Forelimb muscle (tissue), 1 donor: ENCODE measurements around the gene BSG. TPM values are rescaled to one million over a fixed set of nuclear protein-coding genes. Genes with fewer than 3 reads are reported as not detected.
"Not testable (repeated sequence)": the region's sequence is repeated elsewhere in the genome, so short reads cannot be mapped to it uniquely, and the experiment has no call there.

Experiments
- DNase-seq: peaks from one replicate; pipeline ENCODE4 v3.0.0-alpha.2; 2013; ENCODE audit warnings: low read depth
- polyA plus RNA-seq: library from polyadenylated mRNA; unstranded; fragments of 120-200 nt; gene quantifications from one replicate; pipeline ENCODE4 v1.2.1, GENCODE V29; 2013; ENCODE audit not compliant: insufficient read length

The BSG gene
- polyA plus RNA-seq, 1 donor = 210 TPM

DNA sequence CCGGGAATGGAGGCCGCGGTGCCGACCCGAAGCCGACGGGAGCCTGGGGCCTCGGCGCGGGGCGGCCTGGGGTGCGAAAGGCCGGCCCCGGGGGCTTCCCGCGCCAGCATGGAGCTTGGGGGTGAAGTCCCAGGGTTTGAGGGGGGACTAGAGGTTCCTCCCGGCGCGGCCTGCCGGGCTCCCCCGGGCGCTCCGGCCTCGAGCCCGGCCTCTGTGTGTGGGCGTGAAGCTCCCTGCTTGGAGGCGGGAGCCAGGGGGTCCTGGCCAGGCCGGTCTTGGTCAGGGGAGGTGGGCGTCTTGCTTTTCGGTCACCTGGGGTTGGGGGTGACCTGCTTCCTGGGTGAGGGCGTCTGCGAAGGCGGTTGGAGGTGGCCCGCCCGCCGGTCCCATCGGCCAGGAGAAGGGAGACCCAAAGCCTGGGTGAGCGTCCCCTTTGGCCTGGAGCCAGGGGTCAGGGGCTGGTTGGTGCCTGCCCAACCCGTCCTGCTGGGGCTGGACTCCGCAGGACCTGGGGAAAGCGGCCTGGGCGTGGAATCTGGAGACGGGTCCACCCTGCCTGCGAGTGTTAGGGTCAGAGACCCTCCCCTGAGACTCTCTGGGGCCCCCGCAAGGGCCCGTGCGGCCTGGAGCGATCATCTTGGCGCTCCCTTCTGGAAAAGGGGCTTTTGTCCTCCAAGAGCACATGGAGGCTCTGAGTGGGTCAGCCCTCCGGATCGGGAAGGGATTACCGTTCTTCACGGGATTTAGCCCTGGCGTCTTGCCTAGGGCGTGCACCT, 535 bp downstream of the BSG start:
- DNase-seq = no peak

DNA sequence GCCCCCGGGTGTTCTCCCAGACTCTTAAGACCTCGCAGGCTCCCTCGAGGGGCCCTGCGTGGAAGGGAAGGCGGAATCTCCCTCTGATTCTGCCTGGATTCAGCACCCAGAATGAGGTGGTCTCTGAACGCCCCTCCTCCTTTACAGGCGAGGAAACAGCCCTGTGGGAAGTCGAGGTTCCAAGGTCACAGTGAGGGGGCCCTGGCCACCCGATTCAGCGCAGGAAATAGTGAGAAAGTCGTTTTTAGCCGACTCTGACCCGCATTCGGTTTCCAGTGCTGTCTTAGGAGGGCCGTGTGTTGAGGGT, 1.1 kb downstream of the BSG start:
- no peak for DNase-seq

DNA sequence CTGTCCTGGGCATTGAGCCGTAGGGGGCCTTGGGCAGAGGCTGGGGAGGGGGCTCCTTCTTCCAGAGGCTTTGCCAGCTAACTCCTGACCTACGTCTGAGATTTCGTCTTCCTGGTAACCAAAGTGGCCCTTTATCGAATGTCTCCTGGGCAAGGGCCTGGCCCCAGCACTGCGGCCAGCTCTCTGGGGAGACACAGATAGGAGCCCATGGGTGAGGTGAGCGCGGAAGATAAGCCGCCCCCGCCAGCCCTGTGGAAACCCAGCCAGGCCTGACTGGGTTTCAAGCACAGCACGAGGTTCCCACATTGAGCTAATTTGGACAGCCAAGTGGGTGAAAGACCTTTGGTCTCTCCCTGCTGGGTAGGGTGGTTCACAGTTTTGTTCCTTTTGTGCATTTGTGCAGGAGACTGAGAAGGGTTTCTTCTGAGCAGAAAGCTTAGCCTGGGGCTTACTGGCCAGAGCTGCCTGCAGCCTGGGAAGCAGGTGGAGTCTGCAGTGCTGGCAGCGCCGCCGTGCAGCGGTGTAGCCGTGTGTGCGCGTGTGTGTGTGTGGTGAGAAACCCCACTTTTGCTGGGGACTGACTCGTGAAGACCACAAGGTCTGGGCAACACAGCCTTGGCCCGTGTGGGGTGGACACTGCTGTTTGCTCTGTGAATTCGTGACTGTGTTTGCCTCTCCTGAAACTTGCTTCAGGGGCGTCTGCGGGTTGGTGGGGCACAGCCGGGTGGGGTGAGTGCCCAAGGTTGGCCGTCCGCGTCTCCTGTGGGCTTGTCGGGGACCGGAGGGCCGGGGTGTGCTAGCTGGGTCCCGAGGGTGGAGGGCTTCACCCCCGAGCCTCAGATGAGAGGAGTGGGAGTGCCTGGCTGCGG, 2.5 kb downstream of the BSG start:
- DNase-seq = no peak

DNA sequence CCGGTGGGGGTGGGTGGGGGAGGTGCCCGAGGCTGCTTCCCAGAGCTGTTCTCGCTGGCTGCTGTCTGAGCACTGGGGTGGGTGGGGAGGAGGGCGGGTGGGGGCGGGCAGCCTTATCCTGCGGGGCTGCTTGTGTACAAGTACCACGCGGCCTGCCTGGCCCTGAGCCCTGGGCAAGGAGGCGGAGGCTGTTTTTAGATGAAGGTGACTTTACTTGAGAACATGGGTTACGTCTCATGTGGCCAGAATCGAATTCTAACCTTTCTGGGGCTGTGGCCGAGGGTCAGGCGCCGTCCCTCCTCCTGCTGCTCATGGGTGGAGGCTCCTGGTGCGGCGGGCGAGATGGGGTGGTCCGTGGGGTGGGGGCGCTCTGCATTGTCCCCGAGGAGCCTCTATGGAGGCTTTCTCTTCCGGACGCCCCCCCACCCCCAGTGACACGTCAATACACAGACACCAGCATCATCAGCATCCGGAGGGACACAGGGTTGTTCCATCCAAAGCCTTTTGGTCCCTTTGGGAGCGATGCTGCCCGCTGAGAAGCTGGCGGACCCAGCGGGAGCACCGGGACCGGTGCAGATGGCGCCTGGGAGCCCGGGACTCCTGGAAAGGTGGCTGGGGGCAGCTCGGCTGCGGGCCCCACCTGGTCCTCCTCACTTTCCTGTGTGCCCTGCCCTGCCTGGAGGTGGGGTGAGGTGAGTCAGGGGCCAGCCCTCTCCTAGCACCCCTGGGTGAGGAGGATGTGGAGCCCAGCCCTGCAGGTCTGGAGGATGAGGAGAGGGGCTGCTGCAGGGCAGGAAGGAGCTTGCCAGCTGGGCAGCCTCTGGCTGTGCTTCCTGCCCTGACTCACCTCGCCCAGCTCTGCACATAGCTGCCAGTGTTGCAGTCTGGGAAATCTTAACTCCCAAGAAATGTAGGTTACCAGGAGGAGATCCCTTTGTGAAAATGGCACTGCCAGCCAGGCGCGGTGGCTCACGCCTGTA, 3.4 kb downstream of the BSG start:
- no peak for DNase-seq

DNA sequence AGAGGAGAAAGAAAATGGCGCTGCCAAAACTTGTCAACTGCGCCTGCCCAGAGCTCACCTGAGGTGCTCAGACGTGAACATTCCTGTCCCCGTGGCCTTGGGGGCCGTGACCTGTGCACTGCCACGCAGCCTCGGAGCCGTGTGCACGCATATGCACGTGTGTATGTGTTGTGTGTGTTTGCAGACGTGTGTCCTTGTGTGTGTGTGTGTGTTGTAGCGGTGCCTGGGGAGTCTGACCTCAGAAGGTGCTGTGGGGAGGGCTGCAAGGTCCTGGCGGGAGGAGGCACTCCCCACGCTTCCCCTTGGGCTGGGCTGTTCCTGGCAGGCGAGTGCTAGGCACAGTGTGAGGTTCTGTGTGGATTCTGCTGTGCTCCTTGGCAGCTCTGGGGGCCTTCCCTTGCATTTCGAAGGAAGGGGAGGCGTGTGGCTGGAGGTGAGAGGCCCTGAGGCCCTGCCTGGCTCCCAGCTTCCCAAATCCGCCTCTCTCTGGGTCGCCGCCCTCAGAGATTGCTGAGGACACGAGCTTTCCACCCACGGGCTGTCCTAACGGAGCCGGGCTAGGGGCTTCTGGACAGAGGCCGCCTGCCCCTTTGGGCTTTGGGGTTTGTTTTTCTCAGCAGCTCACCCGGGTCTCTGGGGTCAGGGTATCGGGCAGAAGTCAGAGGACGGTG, 4.5 kb downstream of the BSG start:
- DNase-seq = no peak

DNA sequence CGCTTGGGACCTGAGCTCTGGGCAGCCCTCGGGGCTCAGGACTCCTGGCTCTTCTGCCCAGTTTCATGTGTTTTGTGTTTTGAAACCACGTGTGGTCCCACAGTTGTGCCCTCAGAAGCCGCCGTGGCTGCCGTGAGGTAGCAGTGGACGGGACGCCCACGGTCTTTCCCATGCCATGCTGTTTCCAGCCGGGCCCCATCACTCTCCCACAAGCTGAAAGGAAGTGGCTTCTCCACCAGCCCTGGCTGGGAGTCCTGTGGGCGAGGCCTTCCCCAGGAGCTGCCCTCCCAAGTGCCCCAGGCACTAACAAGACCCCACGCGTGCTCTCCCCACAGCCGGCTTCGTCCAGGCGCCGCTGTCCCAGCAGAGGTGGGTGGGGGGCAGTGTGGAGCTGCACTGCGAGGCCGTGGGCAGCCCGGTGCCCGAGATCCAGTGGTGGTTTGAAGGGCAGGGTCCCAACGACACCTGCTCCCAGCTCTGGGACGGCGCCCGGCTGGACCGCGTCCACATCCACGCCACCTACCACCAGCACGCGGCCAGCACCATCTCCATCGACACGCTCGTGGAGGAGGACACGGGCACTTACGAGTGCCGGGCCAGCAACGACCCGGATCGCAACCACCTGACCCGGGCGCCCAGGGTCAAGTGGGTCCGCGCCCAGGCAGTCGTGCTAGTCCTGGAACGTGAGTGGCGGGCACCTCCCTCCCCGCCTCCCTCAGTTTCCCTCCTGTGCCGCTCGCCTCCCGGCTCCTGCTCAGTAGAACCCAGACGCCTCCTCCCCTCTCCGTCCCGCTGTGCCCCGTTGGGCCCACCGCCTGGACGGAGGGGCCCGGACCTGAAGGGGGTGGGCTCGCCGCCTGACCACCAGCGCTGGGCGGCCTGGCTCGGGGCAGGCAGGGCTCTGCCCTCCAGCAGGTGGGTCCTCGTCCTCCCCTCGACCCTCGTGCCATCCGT, 5.3 kb downstream of the BSG start:
- no peak for DNase-seq

DNA sequence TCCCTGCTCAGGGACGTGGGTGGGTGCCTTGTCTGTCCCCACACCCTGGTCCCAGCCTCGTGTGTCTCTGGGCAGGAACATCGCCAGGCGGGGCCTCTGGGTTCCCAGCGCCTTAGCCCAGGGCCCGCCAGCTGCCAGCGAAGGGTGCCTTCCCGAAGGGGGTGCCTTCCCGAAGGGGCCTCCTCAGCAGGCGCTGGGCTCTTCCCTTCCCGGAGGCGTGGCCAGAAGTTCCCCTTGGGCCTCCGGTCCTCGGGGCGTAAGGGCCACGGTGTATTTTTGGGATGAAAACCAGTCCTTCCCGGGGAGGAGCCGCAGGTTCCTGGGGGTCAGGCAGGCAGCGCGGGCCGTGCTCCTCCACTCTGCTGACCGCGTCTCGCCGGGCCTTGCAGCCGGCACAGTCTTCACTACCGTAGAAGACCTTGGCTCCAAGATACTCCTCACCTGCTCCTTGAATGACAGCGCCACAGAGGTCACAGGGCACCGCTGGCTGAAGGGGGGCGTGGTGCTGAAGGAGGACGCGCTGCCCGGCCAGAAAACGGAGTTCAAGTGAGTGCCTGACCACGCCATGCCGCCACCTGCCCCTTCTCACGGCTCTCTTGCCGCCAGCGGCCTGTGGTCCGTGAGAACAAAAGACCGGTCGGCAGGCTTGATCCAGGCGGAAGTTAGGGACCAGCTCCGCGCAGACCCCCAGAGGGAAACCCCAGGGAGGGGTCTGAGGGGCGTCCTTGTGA, 6.9 kb downstream of the BSG start:
- no peak for DNase-seq

DNA sequence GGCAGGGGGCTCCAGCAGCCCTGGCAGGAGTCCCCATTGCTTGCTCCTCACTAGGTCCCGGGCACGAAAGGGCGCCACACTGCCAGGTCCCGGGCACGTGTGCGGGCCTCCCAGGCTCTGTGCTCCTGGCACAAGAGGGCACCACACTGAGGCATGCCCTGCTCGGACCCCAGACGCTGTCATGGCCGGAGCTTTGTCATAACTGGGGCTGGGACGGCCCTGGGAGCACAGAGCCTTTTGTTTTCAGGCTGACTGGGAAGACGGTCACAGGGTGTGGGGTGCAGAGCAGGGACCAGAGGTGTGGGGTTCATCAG, 7.4 kb downstream of the BSG start:
- no peak for DNase-seq

DNA sequence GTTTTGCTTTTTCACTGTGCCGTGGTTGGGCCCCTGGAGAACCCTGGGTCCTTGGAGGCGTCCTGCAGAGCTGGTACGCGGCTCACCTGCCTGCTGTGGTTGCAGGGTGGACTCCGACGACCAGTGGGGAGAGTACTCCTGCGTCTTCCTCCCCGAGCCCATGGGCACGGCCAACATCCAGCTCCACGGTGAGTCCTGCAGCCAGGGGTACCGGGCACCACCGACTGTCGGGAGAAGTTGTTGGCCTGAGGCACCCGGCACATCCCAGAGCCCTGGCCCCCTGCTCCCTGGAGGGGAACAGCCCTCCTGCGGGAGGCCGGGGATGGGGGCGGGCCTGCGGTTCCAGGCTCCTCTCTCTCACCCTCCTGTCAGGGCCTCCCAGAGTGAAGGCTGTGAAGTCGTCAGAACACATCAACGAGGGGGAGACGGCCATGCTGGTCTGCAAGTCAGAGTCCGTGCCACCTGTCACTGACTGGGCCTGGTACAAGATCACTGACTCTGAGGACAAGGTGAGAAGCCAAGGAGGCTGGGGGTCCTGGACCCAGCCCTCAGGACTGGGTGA, 8.0 kb downstream of the BSG start:
- DNase-seq = no peak

DNA sequence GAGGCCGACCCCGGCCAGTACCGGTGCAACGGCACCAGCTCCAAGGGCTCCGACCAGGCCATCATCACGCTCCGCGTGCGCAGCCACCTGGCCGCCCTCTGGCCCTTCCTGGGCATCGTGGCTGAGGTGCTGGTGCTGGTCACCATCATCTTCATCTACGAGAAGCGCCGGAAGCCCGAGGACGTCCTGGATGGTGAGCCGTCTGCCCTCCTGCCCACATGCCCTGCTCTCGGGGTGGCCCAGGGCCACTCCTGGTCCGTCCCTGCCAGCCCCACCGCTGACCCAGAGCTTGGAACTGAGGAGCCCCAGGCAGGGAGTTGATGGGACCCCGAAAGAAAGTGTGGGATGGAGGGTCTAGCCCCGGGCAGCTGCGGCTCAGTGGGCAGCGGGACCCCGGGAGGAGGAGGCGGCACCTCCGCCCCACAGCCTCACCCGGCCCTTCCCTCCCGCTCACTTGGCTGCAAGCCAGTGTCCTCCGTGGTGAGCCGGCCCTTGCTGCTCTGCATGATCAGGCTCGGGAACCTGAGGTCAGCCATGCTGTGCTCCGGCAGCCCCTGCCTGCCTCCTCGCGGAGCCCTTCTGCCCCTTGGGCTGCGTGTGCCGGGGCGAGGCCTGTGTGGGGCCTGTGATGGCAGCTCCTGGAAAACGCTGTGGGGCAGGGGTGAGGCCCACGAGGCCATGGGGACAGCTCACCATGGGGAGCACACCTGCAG, 9.2 kb downstream of the BSG start:
- no peak for DNase-seq

DNA sequence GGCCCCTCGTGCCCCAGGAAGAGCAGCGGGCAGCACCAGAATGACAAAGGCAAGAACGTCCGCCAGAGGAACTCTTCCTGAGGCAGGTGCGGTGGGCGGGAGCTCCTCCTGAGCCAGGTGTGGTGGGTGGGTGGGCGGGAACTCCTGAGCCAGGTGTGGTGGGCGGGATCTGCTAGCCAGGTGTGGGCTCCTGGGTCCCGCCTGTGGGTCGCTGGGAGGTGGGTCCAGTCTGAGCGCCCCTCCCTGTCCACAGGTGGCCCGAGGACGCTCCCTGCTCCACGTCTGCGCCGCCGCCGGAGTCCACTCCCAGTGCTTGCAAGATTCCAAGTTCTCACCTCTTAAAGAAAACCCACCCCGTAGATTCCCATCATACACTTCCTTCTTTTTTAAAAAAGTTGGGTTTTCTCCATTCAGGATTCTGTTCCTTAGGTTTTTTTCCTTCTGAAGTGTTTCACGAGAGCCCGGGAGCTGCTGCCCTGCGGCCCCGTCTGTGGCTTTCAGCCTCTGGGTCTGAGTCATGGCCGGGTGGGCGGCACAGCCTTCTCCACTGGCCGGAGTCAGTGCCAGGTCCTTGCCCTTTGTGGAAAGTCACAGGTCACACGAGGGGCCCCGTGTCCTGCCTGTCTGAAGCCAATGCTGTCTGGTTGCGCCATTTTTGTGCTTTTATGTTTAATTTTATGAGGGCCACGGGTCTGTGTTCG, 10.3 kb downstream of the BSG start:
- no peak for DNase-seq

DNA sequence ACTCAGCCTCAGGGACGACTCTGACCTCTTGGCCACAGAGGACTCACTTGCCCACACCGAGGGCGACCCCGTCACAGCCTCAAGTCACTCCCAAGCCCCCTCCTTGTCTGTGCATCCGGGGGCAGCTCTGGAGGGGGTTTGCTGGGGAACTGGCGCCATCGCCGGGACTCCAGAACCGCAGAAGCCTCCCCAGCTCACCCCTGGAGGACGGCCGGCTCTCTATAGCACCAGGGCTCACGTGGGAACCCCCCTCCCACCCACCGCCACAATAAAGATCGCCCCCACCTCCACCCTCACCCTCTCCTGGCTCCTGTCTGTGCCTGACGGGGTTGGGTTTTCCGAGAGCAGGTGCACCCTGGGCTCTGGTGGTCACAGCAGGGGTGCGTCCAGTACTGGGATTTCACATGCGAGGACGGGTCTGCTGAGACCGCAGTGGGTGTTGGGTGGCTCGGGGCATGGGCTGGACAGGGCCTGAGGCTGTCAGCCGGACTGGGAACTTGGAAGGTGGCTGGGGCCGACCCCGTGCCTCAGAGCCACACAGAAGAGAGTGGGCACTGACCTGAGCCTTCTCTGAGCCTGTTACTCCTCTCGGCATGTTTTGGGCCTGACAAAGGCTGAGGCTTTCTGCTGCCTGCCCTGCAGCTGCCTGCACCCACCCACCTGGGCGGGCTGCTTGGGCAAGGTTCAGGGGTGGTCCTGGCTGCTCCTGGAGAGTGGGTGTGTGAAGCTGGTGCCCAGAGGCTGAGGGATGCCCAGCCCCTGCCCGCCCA, 11.0 kb downstream of the BSG start:
- no peak for DNase-seq

DNA sequence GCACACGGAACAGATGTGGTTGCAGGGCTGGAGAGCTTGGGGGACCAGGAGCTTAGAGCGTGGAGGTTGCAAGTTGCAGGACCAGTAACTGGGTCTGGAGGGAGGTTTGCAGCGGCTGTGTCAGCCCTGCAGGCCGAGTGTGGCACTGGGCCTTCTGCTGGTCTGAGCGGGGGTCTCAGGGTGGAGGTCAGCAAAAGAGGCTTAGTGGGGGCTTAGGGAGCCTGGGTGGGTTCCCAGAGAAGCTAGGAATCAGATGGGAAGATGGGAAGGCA, 11.5 kb downstream of the BSG start:
- DNase-seq = no peak

DNA sequence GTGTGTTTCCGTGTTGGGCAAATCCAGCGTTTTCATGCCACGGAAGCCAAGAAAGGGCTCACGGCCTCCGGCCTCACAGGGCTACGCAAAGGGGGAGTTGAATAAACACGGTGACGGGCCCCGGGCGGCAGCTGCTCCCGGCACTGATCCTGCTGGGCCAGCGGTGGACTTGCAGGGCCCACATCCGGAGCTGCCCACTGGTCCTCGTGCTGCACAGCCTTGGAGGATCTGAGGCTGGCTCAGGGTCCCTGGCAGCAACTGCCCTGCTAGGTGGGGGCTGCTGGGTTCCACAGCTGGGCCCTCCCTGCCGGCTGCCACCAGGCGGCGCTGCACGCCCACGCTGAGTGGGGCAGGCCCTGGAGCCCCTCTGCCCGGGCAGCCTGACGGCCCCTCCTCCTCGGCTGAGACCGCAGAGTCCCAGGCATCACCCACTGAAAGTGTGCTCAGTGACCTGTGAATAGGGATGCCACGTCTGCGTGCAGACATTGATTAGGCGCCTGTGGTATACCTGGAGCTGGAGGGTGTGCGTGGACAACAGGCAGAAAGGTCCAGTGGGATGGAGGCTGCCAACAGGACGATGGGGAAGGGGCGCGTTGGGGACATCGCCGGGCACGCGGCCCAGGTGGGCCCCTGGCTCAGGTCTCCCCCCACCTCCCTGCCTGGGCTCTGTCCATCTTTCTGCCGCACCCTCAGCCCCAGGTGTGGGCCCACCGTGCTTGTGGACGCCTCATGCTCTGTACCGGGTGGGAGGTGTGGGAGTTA, 12.0 kb downstream of the BSG start:
- no peak for DNase-seq

DNA sequence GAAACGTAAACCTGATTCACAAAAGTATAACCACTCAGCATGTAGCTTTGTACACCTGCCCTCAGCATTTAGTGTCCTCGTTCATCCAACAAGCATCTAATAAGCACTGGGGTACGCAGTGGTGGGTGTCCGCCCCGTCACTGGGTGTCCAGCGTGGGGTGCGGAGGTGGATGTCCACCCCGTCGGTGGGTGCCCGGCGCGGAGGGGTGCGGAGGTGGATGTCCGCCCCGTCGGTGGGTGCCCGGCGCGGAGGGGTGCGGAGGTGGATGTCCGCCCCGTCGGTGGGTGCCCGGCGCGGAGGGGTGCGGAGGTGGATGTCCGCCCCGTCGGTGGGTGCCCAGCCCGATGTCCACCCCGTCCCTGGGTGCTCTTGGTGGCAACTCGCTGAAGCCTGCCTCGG, 12.8 kb downstream of the BSG start:
- not testable (repeated sequence) for DNase-seq

DNA sequence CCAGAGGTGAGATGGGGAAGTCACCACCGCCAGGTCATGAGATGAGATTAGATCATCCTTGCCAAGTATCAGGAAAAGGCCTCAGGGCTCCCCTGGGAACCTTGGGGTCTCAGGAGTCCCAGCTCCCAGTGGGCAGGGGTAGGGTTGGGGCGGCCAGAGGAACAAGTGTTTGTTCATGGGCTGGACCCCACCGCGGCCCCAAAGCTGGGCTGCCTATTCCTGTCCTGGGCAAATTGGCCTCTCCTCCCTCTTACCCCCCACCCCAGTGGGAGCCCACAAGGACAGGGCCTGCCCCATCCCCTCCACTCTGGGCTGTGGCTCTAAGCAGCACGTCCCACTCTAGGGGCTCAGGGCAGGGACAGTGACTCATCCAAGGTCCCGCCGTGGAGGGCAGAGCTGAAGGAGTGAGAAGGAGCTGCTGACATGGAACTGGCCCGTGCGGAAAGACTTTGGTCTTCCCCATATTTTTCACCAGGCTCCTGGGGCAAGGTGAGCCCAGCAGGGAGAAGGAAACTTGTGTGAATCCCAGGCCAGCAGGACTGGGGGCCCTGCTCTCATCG, 13.2 kb downstream of the BSG start:
- DNase-seq = no peak
